Vein endothelial cell (primary cell): ENCODE measurements around the gene SPACDR. TPM values are rescaled to one million over a fixed set of nuclear protein-coding genes. Genes with fewer than 3 reads are reported as not detected.

Source experiments
- total RNA-seq: library from RNA; depleted of rRNA; stranded (reverse); fragments of >200 nt; gene quantifications from 2 replicates; pipeline ENCODE4 v1.2.3, GENCODE V29; 2012

Gene SPACDR, protein sequence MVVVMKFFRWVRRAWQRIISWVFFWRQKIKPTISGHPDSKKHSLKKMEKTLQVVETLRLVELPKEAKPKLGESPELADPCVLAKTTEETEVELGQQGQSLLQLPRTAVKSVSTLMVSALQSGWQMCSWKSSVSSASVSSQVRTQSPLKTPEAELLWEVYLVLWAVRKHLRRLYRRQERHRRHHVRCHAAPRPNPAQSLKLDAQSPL
- total RNA-seq = 0.33 and 0.48 TPM in 2 replicates

DNA sequence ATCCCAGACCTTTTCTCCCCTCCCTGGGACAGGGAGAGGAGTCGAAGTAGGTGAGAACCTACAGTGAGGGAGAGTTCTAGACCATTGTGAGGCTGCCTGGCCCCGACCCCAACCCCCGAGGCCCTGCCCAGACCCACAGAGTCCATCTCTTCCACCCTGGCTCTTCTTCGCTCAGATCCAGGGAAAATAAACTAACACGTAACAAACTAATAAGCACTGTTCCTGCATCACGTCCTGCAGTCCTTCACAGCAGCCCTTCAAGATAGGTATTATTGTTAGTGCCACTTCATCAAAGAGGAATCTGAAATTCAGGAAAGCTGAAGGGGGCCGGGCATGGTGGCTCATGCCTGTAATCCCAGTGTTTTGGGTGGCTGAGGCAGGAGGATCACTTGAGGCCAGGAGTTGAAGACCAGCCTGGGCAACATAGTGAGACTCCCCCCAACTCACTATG lies at the start of gene SPACDR:
Gene SPACDR, minus strand, starts transcription at position 51 of the 451 bp plus-strand sequence. CDS start 235 bp downstream, outside the sequence.

DNA sequence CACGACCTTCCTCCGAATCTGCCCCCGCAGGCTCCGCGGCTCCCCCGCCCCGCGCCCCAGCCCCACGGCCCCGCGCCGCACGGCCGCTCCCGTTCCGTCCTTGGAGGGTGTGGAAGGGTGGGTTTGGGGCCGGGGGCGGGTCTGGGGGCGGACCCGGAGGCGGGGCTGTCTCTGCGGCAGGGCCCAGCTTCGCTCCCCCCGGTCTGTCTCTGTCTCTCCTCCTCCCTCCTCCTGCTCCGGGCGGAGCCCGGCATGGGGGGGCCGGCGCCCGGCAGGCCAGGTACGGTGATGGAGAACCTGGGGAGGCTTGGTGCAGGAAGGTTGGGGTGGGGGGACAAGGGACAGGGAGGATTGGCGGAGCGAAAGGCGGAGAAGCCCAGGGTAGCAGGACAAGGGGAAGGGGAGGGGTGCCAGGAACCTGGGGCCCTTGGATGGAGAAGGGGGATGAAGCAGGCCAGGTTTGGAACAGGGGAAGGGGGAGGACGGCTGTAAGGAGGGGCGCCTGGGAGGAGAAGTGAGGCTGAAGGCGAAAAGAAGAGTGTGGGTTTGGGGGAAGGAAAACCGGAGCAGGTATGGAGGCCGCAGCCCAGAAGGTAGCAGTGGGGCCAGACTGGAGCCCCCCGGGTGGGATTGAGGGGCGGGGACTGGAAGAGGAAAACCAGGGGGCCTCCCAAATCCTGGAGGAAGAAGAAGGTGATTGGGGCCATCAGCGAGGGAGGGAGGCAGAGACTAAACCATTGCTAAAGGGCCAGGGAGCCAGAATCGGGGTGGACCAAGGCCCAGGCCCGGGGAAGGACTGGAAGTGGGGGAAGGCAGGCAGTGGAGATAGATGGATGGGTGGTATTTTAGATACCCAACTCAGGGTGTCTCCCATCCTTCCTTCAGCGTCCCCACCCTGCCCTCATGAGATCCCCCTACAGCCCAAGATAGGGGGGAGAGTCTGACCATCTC lies 19.9 kb upstream of the SPACDR start, which contains the start of gene NYAP1:
Gene NYAP1, plus strand, starts transcription at position 206 of the 951 bp plus-strand sequence. CDS start 1,385 bp downstream, outside the sequence.

DNA sequence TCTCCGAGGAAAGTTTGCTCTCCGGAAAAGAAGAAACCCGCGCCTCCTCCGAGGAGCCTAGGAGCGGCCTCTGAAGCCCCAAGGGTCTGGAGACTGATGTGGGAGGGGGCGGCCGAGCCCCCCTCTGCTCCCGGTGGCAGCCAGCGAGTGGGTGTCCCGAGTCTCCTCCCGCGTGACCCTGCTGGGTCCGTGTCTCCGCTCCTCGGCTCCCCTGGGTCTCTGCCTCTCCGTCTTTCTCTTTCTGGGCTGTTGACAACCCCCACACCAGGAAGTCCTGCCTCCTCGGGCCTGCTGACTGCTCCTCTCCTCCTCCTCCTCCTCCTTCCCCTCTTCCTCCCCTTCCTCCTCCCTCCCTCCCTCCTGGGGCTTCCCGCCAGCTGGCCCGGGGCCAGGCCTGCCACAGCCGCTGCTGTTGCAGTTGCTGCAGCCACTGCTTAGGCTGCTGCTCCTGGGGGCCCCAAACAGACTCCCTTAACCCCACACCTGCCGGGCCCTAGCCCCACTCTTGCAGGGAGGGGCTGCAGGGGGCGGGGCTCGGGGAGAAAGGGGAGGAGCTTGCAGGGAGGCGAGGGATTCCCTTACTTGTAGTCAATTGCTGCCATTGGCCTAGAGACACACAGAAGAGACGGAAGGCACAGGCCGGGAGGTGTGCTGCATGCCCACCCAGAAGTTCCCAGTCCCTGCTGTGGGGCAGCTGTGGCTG lies 15.0 kb upstream of the SPACDR start, which contains the start of gene TSC22D4:
Gene TSC22D4, minus strand, starts transcription at position 257 of the 703 bp plus-strand sequence. CDS start 1,176 bp downstream, outside the sequence.

DNA sequence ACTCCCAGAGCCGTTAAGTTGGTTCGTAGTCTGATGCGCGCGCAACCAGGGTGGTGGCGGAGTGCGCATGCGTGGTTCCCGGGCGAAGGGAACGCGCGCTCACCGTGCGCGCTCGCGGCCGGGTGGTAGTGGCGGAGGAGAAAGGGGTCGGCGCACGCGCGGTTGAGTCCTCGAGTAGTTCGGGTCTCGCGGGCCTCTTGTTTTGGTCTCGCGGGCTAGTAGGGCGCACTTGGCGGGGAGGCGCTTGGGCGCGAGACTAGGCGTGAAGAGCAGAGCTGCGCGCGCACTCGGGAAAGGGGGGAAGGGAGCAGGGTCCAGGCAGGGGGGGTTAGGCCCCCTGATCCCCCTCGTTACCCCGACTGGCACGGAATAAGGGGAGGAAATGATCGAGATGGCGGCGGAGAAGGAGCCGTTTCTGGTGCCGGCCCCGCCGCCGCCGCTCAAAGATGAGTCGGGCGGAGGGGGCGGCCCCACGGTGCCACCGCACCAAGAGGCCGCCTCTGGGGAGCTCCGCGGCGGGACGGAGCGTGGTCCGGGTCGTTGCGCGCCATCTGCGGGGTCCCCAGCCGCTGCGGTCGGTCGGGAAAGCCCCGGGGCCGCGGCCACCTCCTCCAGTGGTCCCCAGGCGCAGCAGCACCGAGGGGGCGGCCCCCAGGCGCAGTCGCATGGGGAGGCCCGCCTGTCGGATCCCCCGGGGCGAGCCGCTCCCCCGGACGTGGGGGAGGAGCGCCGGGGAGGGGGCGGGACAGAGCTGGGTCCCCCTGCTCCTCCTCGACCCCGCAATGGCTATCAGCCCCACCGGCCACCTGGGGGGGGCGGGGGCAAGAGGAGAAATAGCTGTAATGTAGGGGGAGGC lies 34.2 kb downstream of the SPACDR start, which contains the start of gene MEPCE:
Gene MEPCE, plus strand, starts transcription at position 195 of the 856 bp plus-strand sequence. Its CDS starts 188 bp downstream, at position 383.

DNA sequence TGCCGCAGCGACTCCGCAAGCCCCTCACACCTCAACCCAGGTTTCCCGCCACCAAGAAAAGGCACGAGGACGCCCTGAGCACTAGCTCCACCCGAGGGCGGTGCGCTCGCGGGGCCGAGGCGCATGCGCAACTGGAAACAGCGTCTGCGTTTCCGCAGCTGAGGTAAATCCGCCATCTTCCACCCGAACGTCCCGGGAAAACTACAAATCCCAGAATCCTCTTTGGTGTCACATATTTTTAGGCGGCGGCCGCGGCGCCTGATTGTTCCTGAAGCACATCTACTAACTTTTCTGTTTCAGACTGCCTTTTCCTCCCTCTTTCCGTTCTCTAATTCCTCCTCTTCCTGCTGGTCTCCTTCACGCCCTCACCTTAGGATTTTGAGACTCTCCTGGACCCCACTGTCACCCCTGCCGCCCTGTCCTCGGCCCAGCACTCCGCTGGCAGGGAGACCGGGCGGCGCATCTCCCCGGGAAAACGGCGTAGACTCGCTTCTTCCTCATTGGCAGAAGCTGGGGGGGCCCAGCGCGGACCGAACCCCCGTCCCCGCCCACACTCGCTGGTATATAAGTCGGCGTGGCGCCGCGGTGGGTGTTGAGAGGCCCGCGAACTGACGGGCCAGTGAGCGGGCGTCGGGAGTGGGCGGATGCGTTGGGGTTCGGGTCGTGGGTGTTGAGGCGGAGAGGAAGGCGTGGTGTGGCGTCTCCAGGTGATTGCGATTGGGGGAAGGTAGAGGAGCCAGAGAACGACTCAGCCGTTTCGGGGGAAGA lies 35.7 kb downstream of the SPACDR start, which contains the start of gene ZCWPW1:
Gene ZCWPW1, minus strand, starts transcription at position 505 of the 768 bp plus-strand sequence. CDS start 8,054 bp downstream, outside the sequence.

Other genes starting within 250 kb of the SPACDR start
- gene PVRIG, start 244.3 kb downstream of the SPACDR start, total RNA-seq = not detected in 2 replicates
- gene SPDYE3, start 156.6 kb downstream of the SPACDR start, total RNA-seq = not detected in 2 replicates
- gene PILRB, start 106.1 kb downstream of the SPACDR start, total RNA-seq = 15.7 and 24.2 TPM in 2 replicates
- gene PILRA, start 90.8 kb downstream of the SPACDR start, total RNA-seq = 0.38 and 0.65 TPM in 2 replicates
- gene ZCWPW1, start 35.6 kb downstream of the SPACDR start, total RNA-seq = 0.29 and 0.98 TPM in 2 replicates
- 43.3 and 59.4 TPM in 2 replicates for gene MEPCE, start 34.4 kb downstream of the SPACDR start, total RNA-seq
- 10.6 and 21.9 TPM in 2 replicates for gene PPP1R35, start 27.8 kb downstream of the SPACDR start, total RNA-seq
- 45.5 and 51.3 TPM in 2 replicates for gene TSC22D4, start 15.0 kb upstream of the SPACDR start, total RNA-seq
- gene NYAP1, start 19.7 kb upstream of the SPACDR start, total RNA-seq = 4.0 and 4.6 TPM in 2 replicates
- 49.3 and 52.9 TPM in 2 replicates for gene AGFG2, start 74.9 kb upstream of the SPACDR start, total RNA-seq
- not detected in 2 replicates for gene SAP25, start 109.6 kb upstream of the SPACDR start, total RNA-seq
- gene LRCH4, start 121.9 kb upstream of the SPACDR start, total RNA-seq = 21.2 and 24.6 TPM in 2 replicates
- 0.19 and 0.65 TPM in 2 replicates for gene FBXO24, start 122.1 kb upstream of the SPACDR start, total RNA-seq
- 0.38 and 1.6 TPM in 2 replicates for gene PCOLCE, start 138.1 kb upstream of the SPACDR start, total RNA-seq
- 12.0 and 14.4 TPM in 2 replicates for gene MOSPD3, start 148.3 kb upstream of the SPACDR start, total RNA-seq
- under 0.01 and 0.38 TPM in 2 replicates for gene TFR2, start 177.3 kb upstream of the SPACDR start, total RNA-seq
- gene ACTL6B, start 192.2 kb upstream of the SPACDR start, total RNA-seq = not detected in 2 replicates
- 122 and 150 TPM in 2 replicates for gene GNB2, start 209.5 kb upstream of the SPACDR start, total RNA-seq
- gene GIGYF1, start 230.0 kb upstream of the SPACDR start, total RNA-seq = 22.8 and 26.1 TPM in 2 replicates
- gene POP7, start 241.9 kb upstream of the SPACDR start, total RNA-seq = 39.2 and 43.6 TPM in 2 replicates